T47D (cell line): Measurements from ENCODE around the gene C22orf23.

Source experiments
- DNase-seq, 2 experiments: peaks; one replicate each; pipeline versions ENCODE4 v3.0.0 to v3.0.0-alpha.2; 2011 to 2012; ENCODE audit warnings: low read depth in 1 of 2, low spot score in 1 of 2
- JUND ChIP-seq: IDR thresholded peaks from 2 replicates; pipeline ENCODE4 v1.6.1; 2012; ENCODE audit warnings: low read depth
- in situ Hi-C: cut with HindIII; loops from 2 replicates; pipeline ENCODE4 v1.10.0; 2016; ENCODE audit warnings: low sequenced_read_pairs, low pct_unique_long_range_greater_than_20kb

C22orf23 gene

DNA sequence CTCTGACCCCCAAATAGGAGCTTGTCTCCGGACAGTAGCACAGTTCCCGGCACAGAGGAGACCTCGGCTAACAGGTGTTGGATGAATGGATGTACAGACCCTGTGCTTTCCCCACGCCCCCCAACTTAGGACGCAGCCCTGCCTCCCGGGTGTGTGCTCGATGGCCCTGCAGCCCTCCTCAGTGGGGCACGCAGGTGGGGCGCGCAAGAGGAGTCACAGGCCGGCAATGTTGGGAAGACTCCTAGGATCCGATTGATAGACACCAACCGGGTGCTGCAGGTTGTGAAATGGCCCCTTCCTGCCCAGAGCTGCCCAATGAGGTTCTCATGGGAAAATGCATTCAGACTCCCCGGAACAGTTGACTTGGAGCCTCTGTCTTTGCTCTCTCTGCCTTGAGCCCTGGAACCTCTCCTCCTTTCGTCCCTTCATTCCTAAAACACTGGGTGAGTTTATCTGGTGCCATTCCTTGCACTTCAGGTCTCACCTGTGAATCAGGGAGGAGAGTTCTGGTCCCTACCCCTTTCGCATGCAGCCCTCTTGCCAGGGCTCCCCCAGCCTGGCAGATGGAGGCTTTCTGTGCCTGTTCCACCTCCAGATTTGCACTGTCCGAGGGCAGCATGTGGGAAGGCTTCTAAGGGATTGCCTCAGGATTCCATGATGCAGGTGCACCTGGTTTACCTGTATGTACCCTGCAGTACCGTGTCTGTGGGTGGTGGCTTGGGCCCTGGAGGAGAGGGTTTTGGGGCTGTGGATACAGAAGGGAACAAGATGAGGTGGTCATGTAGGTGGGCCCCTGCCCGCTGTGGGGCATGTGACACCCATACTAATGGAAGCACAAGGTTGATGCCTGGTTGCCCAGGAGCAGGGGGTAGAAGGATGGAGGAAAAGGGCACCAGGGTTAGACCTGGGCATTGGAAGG, 46.1 kb downstream of the C22orf23 start:
- in situ Hi-C loops: no loop called here
- no peak for TF ChIP-seq JUND

GRCh38 chr22:37906364-37907008, 46.9 kb downstream of the C22orf23 start:
- no peak for TF ChIP-seq JUND
- in situ Hi-C loops: no loop called here
- DNase-seq: no peak

More for the DNA sequence above, 46.1 kb downstream of the C22orf23 start:
- no peak for DNase-seq

DNA sequence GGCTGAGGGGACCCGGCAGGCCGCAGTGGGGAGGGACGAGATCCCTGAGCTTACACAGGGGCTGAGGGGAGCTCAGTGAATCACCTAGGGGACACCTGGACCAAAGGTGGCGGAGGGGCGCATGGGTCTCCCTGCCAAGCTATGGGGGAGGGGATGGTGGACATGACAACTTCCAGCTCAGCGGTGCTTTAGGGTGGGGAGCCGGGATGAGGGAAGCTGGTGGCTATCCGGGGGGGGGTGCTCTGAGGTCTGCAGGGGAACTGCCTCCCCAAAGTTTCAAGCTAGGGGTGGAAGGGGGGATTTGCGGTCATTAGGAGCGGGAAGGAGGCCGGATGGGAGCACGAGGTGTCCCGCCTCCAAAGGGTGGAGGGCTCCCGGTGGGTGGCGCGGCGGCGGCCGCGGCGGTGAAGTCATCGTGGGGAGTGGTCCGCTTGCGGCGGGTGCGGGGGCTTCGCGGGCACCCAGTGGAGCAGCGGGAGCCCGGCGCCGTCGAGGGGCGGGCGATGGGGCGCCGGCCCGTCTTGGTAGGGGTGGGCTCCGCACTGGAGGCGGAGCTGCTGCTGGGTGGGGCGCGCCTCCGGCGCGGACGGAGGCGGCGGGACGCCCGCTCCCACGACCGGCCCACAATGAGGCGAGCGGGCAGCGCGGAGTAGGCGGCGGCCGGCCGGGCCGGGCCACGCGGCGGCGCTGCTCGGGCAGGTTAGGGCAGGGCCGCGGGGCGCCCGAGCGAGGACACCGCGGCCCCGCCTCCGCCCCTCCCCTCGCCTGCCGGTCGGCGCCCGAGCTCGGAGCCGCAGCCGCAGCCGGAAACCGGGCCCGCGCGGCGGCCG, 47.7 kb downstream of the C22orf23 start, which contains the start of gene MICALL1:
Gene MICALL1 (plus strand): TSS at position 764 of the 830 bp plus-strand sequence. CDS start 126 bp downstream, outside the sequence.
- in situ Hi-C loops: no loop called here
- TF ChIP-seq JUND: no peak
- peak; percentile 69 to 75 for DNase-seq

- no peak for DNase-seq
- in situ Hi-C loops: no loop called here
- no peak for TF ChIP-seq JUND
Measured at GRCh38 chr22:37904572-37905533, 48.5 kb downstream of the C22orf23 start.

DNA sequence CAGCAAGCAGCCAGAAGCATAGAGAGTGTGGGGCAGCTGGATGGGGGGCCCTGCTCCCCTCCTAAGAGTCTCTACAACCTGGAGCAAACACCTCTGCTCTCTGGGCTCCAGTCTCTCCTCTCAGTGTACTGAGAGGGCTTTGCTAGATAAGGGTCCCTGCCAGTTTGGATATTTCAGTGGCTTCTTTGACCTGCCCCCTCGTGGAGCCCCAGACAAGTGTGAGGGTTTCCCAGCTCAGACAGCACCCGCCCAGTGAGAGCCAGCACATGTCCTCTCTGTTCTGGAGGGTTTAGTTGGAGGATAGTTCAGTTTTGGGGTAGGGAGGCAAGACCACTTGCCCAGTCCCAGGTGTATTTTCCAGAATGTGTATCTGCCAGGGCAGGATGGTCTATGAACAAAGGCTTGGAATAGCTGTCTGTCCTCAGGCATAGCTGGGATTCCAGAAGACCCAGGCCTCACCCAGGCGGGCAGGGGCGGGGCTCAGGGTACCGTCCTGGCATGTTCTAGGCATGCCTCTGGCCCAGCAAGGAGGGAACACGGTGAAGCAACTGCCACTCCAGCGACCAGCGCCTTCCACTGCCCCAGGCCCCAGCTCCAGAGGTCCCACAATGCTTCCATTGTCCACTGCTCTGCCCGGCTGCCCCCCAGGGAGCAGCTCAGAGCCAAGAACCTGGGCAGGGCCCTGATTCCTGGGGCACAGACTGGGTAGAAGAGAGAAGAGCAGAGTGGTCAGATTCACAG, 54.8 kb downstream of the C22orf23 start:
- in situ Hi-C loops: no loop called here
- TF ChIP-seq JUND: no peak
- no peak for DNase-seq

- in situ Hi-C loops: no loop called here
Measured at GRCh38 chr22:37897807-37898206, 55.6 kb downstream of the C22orf23 start.

DNA sequence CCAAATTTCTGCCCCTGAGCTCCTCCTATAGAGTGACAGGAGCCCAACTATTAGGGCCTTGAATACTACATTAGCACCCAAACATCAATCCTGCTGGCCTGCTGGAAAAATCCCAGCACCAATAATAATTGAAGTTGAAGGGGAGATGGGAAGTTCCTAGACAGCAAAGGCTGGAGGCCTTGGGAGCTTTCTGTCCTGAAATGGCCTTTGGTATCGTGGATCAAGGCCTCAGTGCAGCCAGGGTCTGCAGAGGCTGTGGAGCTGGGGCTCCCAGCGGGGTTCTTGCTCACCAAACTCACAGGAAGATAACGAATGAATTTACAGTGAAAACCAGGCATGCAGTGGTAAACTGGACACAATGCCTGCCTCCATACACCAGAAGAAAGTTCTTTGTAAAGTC, 56.5 kb downstream of the C22orf23 start:
- in situ Hi-C loops: no loop called here
- DNase-seq: no peak
- no peak for TF ChIP-seq JUND

More at GRCh38 chr22:37897807-37898206, 55.6 kb downstream of the C22orf23 start:
- no peak for TF ChIP-seq JUND
- DNase-seq: no peak

GRCh38 chr22:37896181-37896592, 57.2 kb downstream of the C22orf23 start:
- in situ Hi-C loops: no loop called here
- TF ChIP-seq JUND: no peak
- no peak for DNase-seq

GRCh38 chr22:37894939-37895670, 58.3 kb downstream of the C22orf23 start:
- DNase-seq: peak in 1 of 2 experiments; percentile 83
- in situ Hi-C loops: no loop called here
- TF ChIP-seq JUND: no peak

DNA sequence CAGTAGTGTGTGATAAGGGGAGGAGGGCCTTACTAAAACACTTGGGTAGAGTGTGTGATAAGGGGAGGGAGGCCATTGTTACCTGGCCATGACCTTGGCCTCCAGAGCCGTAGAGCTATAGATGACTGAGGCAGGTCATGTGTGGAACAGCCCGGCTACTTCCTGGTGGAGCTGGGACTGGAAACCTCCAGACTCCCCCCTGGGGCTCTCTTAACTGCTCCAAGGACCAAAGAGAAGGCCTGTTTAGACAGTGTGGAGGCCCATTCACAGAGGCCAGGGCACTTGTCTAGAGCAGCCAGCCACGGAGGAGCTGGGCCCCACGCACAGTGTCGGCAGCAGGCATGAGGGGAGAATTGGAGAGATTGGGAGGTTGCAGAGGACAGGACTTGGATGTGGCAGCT, 59.8 kb downstream of the C22orf23 start:
- DNase-seq: no peak
- TF ChIP-seq JUND: no peak
- in situ Hi-C loops: no loop called here
